NCI-H128 (cell line): ENCODE data around the gene HRCT1.
"Not testable (repeated sequence)": the region's sequence is repeated elsewhere in the genome, so short reads cannot be mapped to it uniquely, and the experiment has no call there.

Source experiments
- DNase-seq: peaks from one replicate; lab custom pipeline; 2025; ENCODE audit not compliant: unreplicated experiment; lab: John Stamatoyannopoulos, UW

Gene HRCT1

GRCh38 chr9:35896570-35896969 lies 9.4 kb upstream of the HRCT1 start:
- no peak for DNase-seq

GRCh38 chr9:35897376-35898099 lies 8.5 kb upstream of the HRCT1 start:
- not testable (repeated sequence) for DNase-seq

- no peak for DNase-seq
These were observed 7.7 kb upstream of the HRCT1 start for GRCh38 chr9:35898337-35898736.

DNA sequence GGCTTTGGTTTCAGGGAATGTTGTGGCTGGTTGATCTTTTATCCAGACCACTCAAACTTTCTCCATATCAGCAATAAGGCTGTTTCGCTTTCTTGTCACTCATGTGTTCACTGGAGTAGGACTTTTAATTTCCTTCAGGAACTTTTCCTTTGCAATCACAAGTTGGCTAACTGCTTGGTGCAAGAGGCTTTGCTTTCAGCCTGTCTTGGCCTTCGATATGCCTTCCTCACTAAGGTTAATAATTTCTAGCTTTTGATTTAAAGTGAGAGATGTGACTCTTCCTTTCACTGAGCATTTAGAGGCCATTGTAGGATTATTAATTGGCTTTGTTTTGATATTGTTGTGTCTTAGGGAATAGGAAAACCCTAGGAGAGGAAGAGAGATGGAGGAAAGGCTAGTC lies 7.0 kb upstream of the HRCT1 start:
- DNase-seq, result no peak

DNA sequence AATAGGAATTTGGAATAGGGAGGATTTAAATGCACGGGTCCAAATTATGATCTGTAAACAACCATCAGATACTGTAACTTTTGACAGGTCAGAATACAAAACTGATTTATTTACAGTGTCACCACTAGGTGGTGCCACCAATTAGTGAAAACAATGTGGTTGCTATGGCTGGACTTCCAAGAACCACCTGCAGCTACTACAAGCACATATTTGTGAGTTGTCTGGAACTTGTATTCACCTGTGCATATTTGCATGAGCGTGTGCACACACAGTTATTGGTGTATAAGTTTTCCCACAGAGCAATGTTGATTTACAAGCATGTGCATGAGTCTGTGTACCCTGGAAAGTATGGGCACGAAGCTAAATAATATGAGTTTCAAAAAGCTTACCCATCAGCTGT lies 3.0 kb upstream of the HRCT1 start:
- DNase-seq, result no peak

GRCh38 chr9:35904338-35904737 lies 1.7 kb upstream of the HRCT1 start:
- DNase-seq, result no peak

DNA sequence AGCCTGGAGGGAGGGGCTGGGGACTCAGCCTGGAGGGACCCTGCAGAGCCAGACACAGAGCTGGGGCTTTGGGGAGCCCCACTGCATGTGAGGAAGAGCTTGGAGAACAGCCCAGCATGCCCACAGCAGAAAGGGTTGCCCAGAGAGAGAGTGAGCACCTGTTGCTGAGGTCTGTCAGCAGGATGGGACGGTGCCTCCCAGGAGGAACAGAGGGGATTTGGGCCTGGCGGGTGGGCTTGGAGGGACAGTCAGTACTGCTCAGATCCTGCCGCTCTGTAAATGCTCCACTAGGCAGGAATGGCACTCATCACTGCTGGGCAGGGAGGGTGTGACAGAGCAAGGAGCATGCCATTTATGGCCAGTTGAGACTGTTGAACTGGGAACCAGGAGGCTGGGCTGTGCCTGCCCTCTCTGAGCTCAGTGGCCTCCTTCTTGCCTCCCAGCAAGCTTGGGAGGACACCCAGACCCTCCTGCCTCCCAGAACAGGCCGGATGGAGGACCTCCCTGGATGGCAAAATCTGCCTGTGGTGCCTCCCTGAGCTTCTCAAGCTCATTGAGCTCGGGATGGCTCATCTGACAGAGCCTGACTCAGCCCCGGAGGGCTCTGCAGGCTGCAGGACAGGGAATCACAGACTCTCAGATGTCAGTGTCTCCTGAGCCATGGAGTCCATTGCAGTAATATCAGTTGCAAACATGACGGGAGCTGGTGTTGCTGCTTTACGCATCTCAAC lies 786 bp upstream of the HRCT1 start:
- no peak for DNase-seq

DNA sequence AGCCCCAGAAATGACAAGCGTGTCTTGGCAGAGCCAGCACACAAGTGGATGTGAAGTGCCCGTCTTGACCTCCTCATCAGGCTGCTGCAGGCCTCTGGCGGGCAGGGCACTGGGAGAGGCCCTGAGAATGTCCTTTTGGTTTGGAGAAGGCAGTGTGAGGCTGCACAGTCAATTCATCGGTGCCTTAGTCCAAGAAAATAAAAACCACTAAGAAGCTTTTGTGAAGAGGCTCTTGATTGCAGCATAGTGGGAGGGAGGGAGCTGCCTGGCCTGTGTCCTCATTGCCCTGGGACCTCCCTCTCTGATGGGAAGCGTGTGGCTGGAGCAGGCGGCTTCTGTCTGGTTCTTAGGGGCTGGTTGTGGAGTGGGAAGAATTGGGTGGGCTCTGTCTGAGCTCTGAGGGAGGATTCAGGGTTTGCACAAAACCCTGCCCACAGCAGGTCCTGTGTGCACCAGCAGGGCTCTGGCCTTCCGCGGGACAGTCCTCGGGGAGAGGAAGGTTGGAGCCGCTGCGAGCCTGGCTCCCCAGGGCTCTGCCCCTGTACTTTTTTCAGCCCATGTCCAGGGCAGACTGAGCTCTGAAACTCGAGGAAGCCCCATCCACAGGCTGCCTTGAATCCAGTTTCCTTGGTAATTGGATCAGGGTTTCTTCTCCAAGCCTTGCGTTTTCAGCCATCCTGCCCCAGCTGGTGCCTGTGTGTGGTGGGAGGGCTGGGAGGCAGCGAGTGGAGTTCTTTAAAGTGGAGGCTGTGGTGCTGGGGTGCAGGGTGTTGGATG lies 1.1 kb downstream of the HRCT1 start:
- DNase-seq, result no peak

DNA sequence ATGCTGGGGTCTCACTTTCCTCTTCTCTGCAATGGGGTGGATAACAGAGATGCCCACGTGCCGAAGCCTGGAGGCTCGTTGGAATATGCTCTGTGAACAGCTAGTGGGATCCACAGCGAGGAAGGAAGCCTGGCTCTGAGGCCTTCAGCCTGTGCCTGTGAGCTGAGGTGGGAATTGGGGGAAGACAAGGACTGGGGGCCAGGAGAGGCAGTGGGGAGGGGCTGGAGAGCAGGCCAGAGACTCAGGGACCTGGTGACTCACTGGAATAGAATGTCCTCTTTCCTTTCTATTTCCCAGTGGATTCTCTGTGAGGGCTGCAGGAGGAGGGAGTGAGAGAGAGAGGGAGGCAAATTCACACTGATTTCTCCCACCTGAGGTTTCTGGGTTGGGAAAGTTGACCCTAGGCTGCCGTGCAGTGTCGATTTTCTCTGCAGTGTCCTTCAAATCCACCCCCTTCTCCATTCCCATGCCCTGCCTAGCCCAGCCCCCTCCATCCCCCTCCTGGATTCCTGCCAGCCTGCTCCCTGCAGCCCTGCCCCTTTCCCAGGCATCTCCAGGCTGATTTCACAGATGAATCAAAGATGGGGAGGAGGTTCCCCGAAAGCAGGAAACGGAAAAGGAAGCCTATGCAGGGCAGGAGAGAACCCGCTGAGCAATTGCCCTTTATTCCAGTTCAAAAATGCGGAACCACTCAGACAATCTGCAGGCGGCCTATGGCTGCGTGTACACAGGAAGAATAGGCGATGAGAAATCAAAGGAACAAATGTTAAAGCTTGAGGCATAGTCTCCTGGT lies 1.9 kb downstream of the HRCT1 start:
- no peak for DNase-seq

GRCh38 chr9:35908504-35909125 lies 2.6 kb downstream of the HRCT1 start:
- no peak for DNase-seq

DNA sequence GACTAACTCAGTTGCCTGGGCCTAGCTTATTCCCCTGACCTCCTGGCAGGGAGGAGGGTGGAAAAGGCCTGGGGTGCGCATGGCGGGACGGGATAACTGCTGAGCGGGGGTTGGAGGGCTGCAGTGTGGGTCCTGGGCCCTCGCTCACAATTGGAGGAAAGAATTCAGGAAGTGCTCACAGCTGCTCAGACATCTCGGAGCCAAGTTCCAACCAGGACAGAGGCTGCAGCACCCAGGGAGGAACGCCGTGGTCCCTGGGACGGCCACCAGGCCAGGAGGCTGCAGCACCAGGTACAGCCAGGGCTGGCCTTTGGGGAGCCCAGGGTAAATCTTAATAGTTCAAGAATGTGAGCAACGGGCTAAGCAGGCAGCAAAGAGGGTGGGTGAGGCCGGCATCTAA lies 3.3 kb downstream of the HRCT1 start, which contains the start of gene SPAAR:
Gene SPAAR (plus strand): TSS at position 217 of the 400 bp plus-strand sequence. CDS start 974 bp downstream, outside the sequence.
- DNase-seq, result no peak

DNA sequence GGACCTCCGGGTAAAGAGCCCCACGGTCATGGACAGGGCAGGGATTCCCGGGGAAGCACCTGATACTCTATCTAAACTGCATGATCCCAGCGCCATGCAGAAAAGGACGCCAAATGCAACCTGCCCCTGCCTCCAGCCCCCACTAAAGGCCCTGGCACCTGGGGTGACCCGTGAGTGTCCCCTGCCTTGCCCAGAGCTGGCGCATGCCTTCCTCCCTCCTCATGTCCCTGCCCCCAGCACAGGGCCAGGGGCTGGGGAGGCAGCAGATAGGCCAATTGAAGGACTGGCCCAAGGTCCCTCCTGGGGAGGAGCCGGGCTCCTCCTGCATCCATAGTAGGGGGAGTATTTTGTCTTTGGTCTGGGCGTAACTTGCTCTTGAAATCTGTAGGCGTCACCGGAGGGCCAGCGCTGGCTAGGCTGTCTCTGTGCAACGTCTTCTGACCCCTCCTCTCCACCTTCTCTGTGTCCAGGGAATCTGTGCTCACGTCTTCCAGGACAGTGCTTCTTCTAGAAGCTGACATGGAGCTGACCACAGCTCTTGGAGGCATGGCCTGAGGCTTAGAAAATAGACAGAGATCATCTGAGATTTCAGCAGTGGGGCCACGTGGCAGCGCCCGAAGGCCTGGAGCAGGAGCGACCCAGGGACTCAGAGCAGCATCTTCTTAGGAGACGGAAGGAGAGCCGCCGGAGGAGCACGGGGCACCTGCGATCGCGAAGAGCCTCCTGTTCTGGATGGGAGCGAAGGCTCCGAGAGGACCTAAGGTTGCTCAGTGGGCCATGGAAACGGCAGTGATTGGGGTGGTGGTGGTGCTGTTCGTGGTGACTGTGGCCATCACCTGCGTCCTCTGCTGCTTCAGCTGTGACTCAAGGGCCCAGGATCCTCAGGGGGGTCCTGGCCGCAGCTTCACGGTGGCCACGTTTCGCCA lies 3.9 kb downstream of the HRCT1 start:
- no peak for DNase-seq

- DNase-seq, result no peak
These were observed 4.8 kb downstream of the HRCT1 start for GRCh38 chr9:35910613-35911359.

- no peak for DNase-seq
These were observed 5.7 kb downstream of the HRCT1 start for GRCh38 chr9:35911690-35912089.

GRCh38 chr9:35912791-35913400 lies 6.9 kb downstream of the HRCT1 start:
- DNase-seq, result no peak

DNA sequence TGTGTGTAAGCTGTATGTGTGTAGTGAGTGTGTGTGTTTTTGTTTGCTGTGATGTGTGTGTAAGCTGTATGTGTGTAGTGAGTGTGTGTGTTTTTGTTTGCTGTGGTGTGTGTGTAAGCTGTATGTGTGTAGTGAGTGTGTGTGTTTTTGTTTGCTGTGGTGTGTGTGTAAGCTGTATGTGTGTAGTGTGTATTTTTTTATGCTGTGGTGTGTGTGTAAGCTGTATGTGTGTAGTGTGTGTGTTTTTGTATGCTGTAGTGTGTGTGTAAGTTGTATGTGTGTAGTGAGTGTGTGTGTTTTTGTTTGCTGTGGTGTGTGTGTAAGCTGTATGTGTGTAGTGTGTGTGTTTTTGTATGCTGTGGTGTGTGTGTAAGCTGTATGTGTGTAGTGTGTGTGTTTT lies 7.4 kb downstream of the HRCT1 start:
- DNase-seq, result not testable (repeated sequence)

DNA sequence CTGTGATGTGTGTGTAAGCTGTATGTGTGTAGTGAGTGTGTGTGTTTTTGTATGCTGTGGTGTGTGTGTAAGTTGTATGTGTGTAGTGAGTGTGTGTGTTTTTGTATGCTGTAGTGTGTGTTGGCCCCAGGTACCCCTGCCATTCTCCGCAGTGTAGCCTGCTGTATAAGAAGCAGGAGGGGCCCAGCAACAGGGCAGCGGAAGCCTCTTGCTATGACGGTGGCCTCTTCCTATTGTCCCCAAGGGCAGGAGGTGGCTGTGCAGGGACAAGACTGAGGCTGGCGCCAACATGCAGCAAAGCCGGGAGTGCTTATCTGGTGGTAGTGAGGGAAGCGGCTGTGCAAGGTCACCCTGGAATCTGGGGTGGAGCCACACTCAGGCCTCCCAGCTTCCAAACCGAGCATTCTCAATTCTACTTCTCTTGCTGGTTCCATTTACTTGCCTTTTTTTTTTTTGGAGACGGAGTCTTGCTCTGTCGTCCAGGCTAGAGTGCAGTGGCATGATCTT lies 8.4 kb downstream of the HRCT1 start:
- DNase-seq, result no peak

GRCh38 chr9:35915681-35916294 lies 9.8 kb downstream of the HRCT1 start:
- no peak for DNase-seq
